HCT116 (cell line): Measurements from ENCODE around the gene SYCE3.

Experiments used
- ATF3 ChIP-seq: IDR thresholded peaks from 2 replicates; pipeline ENCODE4 v1.6.1; 2012
- EZH2 ChIP-seq: fragments of 200-600 bp; sonication (generic); IDR thresholded peaks from 2 replicates; pipeline ENCODE4 v1.6.1; 2017; ENCODE audit warnings: antibody characterized with exemption, mixed run types
- EZH2phosphoT487 ChIP-seq: fragments of 200-600 bp; IDR thresholded peaks from 2 replicates; pipeline ENCODE4 v1.6.1; 2018; ENCODE audit warnings: antibody characterized with exemption, borderline replicate concordance
- JUND ChIP-seq: IDR thresholded peaks from 2 replicates; pipeline ENCODE4 v1.6.1; 2012
- POLR2AphosphoS5 ChIP-seq: IDR thresholded peaks from 2 replicates; pipeline ENCODE4 v1.6.1; 2011; ENCODE audit warnings: mild to moderate bottlenecking, low read depth, low read length, moderate library complexity
- SP1 ChIP-seq: IDR thresholded peaks from 2 replicates; pipeline ENCODE4 v1.6.1; 2012; ENCODE audit warnings: low read depth
- ZNF274 ChIP-seq: fragments of 200-500 bp; sonication (Bioruptor generic); IDR thresholded peaks from 2 replicates; pipeline ENCODE4 v1.6.1; 2014; ENCODE audit warnings: mild to moderate bottlenecking, low read depth, low read length, inconsistent platforms
- TF ChIP-seq, protein P1 (sequence below), 3 experiments: fragments of 200-600 bp in 1 of 3; sonication (generic) in 1 of 3; IDR thresholded peaks in 2 of 3; conservative IDR thresholded peaks in 1 of 3; 2 replicates each; pipeline ENCODE4 v1.5.1; 2012 to 2017; ENCODE audit warnings: low read depth in 2 of 3, low read length in 2 of 3, antibody characterized with exemption in 1 of 3, borderline replicate concordance in 1 of 3, control low read depth in 1 of 3, mild to moderate bottlenecking in 1 of 3, mixed read lengths in 1 of 3, mixed run types in 1 of 3, moderate library complexity in 1 of 3; ENCODE audit not compliant: insufficient read depth in 1 of 3

- TF ChIP-seq, protein P1, sequence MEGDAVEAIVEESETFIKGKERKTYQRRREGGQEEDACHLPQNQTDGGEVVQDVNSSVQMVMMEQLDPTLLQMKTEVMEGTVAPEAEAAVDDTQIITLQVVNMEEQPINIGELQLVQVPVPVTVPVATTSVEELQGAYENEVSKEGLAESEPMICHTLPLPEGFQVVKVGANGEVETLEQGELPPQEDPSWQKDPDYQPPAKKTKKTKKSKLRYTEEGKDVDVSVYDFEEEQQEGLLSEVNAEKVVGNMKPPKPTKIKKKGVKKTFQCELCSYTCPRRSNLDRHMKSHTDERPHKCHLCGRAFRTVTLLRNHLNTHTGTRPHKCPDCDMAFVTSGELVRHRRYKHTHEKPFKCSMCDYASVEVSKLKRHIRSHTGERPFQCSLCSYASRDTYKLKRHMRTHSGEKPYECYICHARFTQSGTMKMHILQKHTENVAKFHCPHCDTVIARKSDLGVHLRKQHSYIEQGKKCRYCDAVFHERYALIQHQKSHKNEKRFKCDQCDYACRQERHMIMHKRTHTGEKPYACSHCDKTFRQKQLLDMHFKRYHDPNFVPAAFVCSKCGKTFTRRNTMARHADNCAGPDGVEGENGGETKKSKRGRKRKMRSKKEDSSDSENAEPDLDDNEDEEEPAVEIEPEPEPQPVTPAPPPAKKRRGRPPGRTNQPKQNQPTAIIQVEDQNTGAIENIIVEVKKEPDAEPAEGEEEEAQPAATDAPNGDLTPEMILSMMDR (IDR thresholded peaks at IDR 0.05 in 2 of 3, conservative IDR thresholded peaks at IDR 0.05 in 1 of 3; ENCODE audit: borderline replicate concordance in 1 of 3, insufficient read depth in 1 of 3, low read depth in 2 of 3, low read length in 2 of 3), result no peak
- TF ChIP-seq JUND, result no peak
- no peak for TF ChIP-seq EZH2
- no peak for TF ChIP-seq SP1
- no peak for TF ChIP-seq EZH2phosphoT487
- TF ChIP-seq ATF3, result no peak
- no peak for TF ChIP-seq ZNF274
- TF ChIP-seq POLR2AphosphoS5, result 0 out of 2 replicates have a peak, but pooled peaks have one; percentile 38
These were observed 38.7 kb downstream of the SYCE3 start for GRCh38 chr22:50523806-50524675.
